SK-N-MC (cell line): Measurements from ENCODE around the gene KIF1C.

Experiments used
- DNase-seq: peaks from one replicate; pipeline ENCODE4 v3.0.0-alpha.2; 2011; ENCODE audit warnings: low read depth, low spot score
- H3K27ac ChIP-seq: fragments of 200-600 bp; sonication (generic); 2 replicates; pipeline ENCODE4 v1.5.1; 2016; ENCODE audit warnings: mixed run types
- H3K36me3 ChIP-seq: fragments of 200-600 bp; sonication (generic); 2 replicates; pipeline ENCODE4 v1.6.1; 2017; ENCODE audit warnings: antibody characterized with exemption, low read length, mixed read lengths; ENCODE audit not compliant: insufficient read depth
- H3K4me3 ChIP-seq: fragments of 200-600 bp; sonication (generic); 2 replicates; pipeline ENCODE4 v1.5.1; 2016
- H3K9ac ChIP-seq: fragments of 200-600 bp; sonication (generic); 2 replicates; pipeline ENCODE4 v1.8.0; 2017; ENCODE audit warnings: mixed run types, mixed read lengths; ENCODE audit not compliant: insufficient read length
- H3K9me3 ChIP-seq: fragments of 200-600 bp; sonication (generic); 2 replicates; pipeline ENCODE4 v1.6.1; 2017; ENCODE audit warnings: low read depth, mild to moderate bottlenecking, antibody characterized with exemption, low read length, moderate library complexity, mixed read lengths
- EZH2 ChIP-seq: fragments of 200-600 bp; sonication (generic); IDR thresholded peaks from one replicate; pipeline ENCODE4 v1.6.1; 2017; ENCODE audit warnings: antibody characterized with exemption
- FOXP2 ChIP-seq: optimal IDR thresholded peaks from 2 replicates; pipeline ENCODE3; 2011; ENCODE audit warnings: mild to moderate bottlenecking, moderate library complexity; ENCODE audit not compliant: insufficient read depth; ENCODE audit errors: extremely low read length, control extremely low read depth
- POLR2AphosphoS5 ChIP-seq: IDR thresholded peaks from 2 replicates; pipeline ENCODE4 v1.6.1; 2012; ENCODE audit warnings: mild to moderate bottlenecking, low read depth, low read length, borderline replicate concordance

The KIF1C gene

GRCh38 chr17:4966844-4967538 is 30.8 kb upstream of the KIF1C start:
- H3K4me3 ChIP-seq = peak overlapping the region; percentile 98
- no peak for TF ChIP-seq EZH2
- TF ChIP-seq FOXP2 = no peak
- TF ChIP-seq POLR2AphosphoS5 = no peak
- peak overlapping the region; percentile 89 for H3K9ac ChIP-seq
- H3K27ac ChIP-seq = peak overlapping the region; percentile 98
- no peaks in the 10 kb centered on the region for H3K9me3 ChIP-seq
- H3K36me3 ChIP-seq = peaks cover 14% of the 10 kb centered on the region
- DNase-seq = peak; percentile 90

GRCh38 chr17:4967539-4968485 is 29.9 kb upstream of the KIF1C start, which contains the start of gene SPAG7:
TSS of gene SPAG7 (minus strand) at chr17:4967817. CDS start at chr17:4967804, 13 bp downstream.
- H3K36me3 ChIP-seq = peaks cover 14% of the 10 kb centered on the region
- no peaks in the 10 kb centered on the region for H3K9me3 ChIP-seq
- no peak for TF ChIP-seq EZH2
- TF ChIP-seq FOXP2 = peak; percentile 10
- TF ChIP-seq POLR2AphosphoS5 = peak; percentile 51; the same call in 1 of the 2 replicates
- H3K4me3 ChIP-seq = peak within 1 kb of the TSS; percentile 98
- peak within 1 kb of the TSS; percentile 98 for H3K27ac ChIP-seq
- DNase-seq = peak; percentile 66
- H3K9ac ChIP-seq = peak within 1 kb of the TSS; percentile 89

GRCh38 chr17:4968486-4969046 is 29.2 kb upstream of the KIF1C start:
- no peak for DNase-seq
- Histone ChIP-seq H3K36me3 (peaks cover 14% of the 10 kb centered on the region), H3K27ac (peak overlapping the region; percentile 98), H3K9me3 (no peaks in the 10 kb centered on the region), H3K4me3 (peak overlapping the region; percentile 98), H3K9ac (peak overlapping the region; percentile 89)
- TF ChIP-seq POLR2AphosphoS5 (no peak), EZH2 (no peak), FOXP2 (no peak)

GRCh38 chr17:4969047-4969550 is 28.7 kb upstream of the KIF1C start:
- no peak for TF ChIP-seq FOXP2
- TF ChIP-seq EZH2 = no peak
- TF ChIP-seq POLR2AphosphoS5 = no peak
- Histone ChIP-seq H3K9me3 (no peaks in the 10 kb centered on the region), H3K36me3 (peaks cover 14% of the 10 kb centered on the region), H3K9ac (peak overlapping the region; percentile 89), H3K27ac (peak overlapping the region; percentile 36; the same call in 1 of the 2 replicates), H3K4me3 (peak overlapping the region; percentile 98)
- DNase-seq = no peak

GRCh38 chr17:4969551-4970173 is 28.1 kb upstream of the KIF1C start:
- no peak for DNase-seq
- TF ChIP-seq POLR2AphosphoS5 = no peak
- TF ChIP-seq FOXP2 = no peak
- no peak for TF ChIP-seq EZH2
- no peaks in the 10 kb centered on the region for H3K9me3 ChIP-seq
- H3K27ac ChIP-seq = peak overlapping the region; percentile 36; the same call in 1 of the 2 replicates
- no peak overlapping the region for H3K4me3 ChIP-seq
- peaks cover 14% of the 10 kb centered on the region for H3K36me3 ChIP-seq
- H3K9ac ChIP-seq = peak overlapping the region; percentile 37

GRCh38 chr17:4970273-4970672 is 27.5 kb upstream of the KIF1C start:
- H3K36me3 ChIP-seq = peaks cover 12% of the 10 kb centered on the region
- H3K9me3 ChIP-seq = no peaks in the 10 kb centered on the region
- H3K9ac ChIP-seq = no peak overlapping the region
- DNase-seq = no peak
- no peak overlapping the region for H3K27ac ChIP-seq
- no peak for TF ChIP-seq POLR2AphosphoS5
- TF ChIP-seq EZH2 = no peak
- no peak for TF ChIP-seq FOXP2
- H3K4me3 ChIP-seq = no peak overlapping the region

GRCh38 chr17:4971826-4972225 is 25.9 kb upstream of the KIF1C start:
- Histone ChIP-seq H3K9ac (no peak overlapping the region), H3K36me3 (peaks cover 4% of the 10 kb centered on the region; the same call in 1 of the 2 replicates)
- no peak for DNase-seq

More at GRCh38 chr17:4971826-4972225, 25.9 kb upstream of the KIF1C start:
- TF ChIP-seq POLR2AphosphoS5 = no peak
- TF ChIP-seq EZH2 = no peak
- TF ChIP-seq FOXP2 = no peak
- Histone ChIP-seq H3K9me3 (no peaks in the 10 kb centered on the region), H3K4me3 (no peak overlapping the region), H3K27ac (no peak overlapping the region)
